Measurements from ENCODE around the gene PDSS2.
"Not testable (repeated sequence)": the region's sequence is repeated elsewhere in the genome, so short reads cannot be mapped to it uniquely, and the experiment has no call there.

Gene PDSS2

DNA sequence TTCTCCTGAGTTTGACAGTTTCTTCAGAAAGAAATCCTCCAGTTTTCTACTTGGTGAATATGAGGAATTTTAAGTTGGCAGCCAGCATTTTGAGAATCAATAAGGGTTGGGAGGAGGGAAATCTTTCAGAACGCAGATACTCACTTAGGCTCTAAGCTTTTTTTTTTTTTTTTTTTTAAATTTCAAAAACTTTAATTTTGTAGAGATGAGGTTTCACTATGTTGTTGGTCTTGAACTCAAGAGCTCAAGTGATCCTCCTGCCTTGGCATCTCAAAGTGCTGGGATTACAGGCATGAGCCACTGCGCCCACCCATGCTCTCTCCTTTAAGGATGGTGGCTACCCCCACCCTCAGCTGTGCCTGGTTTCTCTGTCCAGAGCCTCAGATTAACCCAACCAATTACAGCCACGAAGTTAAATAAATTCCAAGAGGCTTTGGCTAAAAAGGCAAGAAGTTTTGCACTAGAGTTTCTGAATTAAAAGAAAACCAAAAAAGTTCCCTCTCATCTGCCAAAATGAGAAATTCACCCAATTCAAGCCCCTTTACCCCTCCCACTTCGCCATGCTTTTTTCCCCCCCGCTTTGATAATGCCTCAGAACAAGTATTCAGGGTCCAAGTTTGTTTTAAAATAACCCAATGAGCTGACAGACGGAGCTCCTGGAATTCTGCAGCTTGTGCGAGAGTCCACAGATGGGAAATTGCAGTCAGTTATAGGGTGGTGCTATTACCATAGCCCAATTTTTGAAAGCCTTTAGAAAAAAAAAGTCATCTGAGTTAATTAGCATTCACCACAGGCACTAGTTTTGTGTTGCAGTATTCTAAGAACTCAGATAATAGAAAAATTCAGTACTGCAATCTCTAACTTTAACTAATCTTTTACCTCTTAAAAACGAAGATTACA lies 249.7 kb downstream of the PDSS2 start:
- DNase-seq, result no peak

DNA sequence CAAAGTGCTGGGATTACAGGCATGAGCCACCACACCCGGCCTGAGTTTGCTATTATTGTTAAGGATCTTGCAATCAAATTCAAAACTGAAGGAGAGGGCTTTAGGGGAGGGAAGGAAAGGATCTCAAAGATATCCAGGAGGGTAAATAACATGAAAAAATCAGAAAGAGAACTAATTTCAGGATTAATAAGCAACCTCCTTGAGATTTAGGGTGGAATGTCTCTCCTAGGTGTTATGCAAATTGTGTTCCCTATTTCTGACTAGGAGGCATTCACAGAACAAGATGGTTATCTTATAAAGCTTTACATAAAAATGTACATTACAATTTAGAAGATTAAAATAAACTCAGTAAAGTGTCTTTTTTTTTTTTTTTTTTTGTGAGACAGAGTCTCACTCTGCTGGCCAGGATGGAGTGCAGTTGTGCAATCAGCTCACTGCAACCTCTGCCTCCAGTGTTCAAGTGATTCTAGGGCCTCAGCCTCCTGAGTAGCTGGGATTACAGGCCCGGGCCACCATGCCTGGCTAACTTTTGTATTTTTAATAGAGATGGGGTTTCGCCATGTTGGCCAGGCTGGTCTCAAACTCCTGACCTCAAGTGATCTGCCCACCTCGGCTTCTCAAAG lies 252.0 kb downstream of the PDSS2 start:
- DNase-seq, result no peak

DNA sequence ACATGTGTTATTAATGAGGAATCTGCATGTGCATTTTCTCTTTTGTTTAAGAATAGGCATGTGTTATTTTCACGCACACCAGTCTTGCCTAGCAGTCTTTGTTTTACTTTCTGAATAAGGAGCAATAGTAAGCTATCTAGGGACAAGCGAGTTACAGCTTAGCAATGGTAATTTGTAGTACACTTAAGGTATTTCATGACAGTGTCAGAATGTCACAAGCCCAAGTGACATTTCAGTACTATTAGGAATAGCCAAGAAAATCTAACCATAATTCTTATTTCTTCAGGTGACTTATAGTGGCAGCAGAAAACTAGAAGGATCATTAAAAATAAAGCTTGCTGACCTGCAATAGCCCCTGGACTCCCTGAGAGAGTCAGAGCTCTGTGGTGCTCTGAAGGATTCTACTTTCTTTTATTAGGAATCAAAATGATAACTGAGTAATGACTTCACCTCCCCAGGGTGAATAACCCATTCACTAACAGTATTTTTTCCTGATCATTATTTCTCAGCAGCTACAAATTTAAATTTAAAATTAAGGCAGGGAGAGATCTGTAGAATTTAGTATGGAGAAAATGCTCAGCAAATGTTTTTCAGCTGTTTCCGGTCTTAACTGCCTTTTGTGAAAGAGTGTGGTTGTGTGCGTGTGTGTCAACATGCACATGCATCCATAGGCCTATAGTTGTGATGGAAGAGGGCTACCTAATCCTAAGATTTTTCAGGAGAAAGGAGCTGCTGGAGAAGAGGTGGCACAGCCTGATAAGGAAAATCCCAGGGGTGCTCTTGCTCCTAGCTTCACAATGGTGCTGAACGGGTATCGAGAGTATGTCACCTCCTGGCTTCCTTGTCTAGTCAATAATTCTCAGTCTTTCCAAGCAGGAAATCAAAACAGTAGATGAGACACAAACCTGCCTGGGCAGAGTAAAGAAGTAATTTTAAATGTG lies 254.0 kb downstream of the PDSS2 start:
- no peak for DNase-seq

DNA sequence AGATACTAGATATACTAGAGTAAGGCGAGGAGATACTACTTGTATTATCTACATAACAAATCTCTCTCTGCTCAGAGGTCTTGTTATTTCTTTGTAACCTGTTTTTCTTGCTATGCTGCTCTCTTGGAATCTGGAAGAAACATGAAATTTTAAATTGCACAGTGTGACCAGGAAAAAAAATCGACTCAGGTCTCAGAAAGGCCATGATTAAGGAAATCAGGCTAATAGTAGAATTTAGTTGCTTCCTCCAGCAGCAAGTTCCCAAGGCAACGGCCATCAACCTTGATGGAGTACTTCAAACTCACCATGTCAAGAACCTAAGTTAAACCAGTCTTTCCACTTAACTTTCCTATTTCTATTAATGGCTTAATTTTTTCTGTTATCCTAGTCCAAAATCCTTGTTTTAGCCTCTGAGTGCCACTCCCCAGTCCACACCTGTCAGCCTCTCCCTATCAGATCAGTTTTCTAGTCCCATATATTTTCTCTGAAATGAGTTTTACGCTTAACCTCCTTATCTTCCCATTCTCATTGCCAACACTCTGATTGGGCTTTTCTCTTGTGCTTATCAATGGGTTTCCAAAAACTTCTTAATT lies 256.4 kb downstream of the PDSS2 start:
- DNase-seq, result no peak

DNA sequence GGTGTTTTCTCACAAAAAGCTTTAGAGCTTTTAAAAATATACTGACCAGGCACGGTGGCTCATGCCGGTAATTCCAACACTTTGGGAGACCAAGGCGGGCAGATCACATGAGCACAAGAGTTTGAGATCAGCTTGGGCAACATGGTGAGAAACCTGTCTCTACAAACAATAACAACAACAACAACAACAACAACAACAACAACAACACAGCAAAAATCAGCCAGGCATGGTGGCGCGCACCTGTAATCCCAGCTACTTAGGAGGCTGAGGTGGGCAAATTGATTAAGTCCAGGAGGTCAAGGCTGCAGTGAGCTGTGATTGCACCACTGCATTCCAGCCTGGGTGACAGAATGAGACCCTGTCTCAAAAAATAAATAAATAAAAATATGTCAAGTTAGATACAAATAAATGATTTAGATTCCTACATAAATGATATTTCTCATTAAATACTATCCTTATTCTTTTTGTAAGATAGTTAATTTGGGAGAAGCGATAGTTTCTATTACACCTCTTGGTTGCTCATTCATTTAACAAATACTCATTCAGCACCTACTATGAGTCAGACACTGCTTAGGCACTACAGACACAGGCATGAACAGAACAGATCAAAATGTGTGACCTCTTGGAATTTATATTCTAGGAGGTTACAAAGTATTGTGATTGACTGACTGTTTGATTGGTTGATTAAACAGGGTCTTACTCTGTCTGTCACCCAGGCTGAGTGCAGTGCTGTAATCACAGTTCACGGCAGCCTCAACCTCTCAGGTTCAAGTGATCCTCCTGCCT lies 260.5 kb downstream of the PDSS2 start:
- DNase-seq, result no peak

DNA sequence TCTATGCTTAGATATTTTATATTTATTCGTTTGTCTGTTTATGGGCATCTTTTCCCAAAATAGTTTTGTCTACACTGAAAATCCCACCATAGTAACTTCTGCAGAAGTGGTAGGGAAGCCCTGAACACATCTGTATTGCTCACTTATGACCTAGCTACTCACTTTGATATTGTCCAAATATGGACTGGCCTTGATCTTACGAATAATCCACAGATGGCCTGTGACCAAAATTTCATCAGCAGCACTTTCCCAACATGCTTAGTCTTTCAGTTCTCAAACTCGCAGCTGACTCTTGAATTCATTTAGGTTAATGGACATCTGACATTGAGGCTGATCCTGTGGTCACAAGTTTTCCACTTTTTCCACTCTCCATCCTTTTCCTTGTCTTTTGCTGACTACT lies 263.2 kb downstream of the PDSS2 start:
- no peak for DNase-seq

DNA sequence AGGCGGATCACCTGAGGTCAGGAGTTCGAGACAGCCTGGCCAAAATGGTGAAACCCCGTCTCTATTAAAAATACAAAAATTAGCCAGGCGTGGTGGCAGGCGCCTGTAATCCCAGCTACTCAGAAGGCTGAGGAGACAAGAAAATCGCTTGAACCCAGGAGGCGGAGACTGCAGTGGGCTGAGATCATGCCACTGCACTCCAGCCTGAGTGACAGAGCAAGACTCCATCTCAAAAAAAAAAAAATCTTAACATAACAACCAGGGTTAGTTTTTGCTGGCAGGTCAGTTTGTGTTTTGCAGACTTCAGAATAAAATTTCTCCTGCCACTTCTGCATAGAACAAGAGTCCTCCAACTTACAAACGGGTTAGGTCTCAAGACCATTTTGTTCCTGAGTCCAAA lies 264.6 kb downstream of the PDSS2 start:
- DNase-seq, result not testable (repeated sequence)

DNA sequence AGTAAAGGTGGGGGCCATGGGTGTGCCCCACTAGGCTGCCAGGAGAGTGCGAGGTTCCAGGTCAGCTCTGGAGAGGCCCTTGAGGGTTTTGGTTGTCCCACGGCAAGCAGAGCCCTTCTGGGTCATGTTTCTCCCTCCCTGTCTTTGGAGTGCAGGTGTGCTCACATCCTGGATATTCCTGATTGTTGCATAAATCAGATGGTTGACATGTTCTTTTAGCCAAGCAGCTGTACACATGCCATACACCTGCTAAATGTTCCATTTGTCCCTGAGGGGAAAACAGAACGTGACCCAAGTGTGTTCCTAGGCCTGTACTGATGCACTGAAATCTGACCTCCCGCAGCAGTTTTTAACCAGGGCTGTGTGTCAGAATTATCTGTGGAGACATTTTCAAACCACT lies 266.5 kb downstream of the PDSS2 start:
- peak; percentile 18 for DNase-seq

DNA sequence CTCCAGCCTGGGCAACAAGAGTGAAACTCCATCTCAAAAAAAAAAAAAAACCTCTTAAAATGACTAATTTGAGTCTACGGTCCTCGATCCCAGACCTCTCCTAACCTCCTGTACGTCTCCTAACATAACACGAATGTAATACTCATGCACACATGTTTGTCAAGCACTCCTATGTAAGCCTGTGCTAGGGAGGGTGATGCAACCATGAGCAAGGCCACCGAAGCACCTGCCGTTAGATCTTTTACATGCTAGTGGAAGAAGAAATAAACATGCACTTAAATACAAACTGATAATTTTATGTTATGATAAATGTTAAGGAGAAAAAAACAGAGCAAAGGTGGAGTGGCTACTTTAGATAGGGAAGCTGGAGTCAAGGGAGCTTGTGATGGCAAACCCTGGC lies 271.7 kb downstream of the PDSS2 start:
- DNase-seq, result no peak

DNA sequence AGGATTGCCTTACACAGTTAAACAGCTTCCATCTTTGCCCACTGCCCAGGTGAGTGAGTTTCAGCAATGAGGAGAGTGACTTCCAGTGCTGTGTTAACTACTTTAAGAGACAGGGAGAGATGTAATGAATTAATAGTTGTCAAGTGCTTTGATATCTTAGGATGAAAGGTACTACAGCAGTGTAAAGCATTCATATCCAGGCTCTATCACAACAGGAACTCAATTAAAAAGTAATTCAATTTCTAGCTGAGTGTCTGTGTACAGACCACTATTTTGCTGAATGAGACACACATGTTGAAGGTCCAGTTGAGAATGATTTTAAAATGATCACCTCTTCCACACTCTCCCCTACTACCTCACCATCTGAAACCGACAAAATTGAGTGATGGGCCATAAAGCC lies 273.3 kb downstream of the PDSS2 start:
- DNase-seq, result no peak

DNA sequence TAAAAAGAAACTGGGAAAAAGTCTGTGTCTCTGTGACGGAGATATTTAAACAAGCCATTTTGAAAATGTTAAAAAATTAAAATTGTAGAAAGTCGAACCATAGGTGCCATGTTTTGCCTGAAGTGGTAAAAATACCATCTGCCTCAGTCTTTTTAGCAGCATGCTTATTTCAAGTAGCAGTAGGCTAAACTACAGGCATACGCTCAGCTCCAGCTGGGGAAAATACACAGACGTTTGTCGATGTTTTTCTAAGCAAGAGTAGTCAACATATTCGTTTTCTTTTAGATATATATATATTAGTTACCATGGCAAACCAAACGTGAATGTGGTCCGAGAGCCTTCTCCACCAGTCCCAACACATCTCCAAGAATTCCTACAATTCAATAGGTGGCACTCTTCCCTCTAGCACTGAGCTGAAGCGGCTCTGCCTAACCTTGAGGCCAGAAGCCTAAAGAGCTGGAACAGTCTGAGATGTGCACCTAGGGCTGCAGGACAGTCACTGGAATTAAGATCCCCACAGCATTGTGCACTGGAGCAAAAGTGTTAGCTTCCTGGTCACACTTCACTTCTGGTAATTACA lies 273.9 kb downstream of the PDSS2 start:
- DNase-seq, result peak; percentile 2

DNA sequence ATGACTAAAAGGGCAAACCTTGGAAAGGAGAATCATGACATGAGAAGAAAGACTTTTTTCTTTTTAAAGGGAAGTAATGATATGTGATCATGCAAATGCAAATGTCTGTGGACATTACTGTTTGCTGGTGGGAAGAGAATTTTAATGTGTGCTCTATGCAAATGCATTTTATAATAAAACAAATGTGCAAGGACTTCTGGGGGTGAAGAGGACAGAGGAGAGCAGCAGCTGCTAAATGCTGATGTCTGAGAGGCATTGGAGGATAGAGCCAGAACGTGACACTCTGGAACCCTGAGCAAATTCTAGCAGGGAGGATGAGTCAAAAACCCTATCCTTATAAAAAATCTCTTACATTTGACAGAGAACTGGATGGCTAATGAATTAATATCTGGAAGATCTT lies 274.9 kb downstream of the PDSS2 start:
- no peak for DNase-seq

DNA sequence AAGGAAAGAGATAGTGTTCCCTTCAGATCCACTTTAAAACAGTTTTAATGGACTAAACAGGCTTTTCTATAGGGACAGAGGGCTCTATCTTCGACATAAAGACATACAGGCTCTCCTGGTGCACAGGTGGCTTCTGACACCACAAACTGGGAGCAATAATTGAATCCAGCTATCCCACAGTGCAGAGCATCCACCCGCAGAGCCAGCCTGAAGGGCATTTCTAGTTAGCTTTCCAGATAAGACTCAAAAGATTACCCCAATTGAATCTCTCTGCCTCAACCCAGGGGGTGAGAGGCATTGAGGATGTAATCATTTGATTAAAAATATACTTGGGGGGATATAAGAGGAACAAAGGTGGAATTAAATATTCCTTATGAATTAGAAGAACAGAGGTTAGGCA lies 279.3 kb downstream of the PDSS2 start:
- no peak for DNase-seq

DNA sequence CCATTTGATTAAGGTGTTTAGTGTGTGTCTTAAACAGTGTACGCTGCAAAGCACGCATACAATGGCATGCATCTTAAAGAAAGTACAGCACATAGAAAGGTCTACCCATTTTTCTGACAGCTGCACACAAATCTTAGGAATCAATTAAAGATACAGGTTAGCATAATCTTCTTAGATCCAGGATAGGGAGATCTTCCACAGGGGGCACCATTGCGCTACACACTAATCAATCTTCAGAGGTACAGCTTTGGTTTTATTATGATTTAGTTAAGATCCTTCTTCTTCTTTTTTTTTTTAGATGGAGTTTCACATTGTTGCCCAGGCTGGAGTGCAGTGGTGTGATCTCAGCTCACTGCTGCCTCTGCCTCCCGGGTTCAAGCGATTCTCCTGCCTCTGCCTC lies 280.4 kb downstream of the PDSS2 start:
- DNase-seq, result peak; percentile 10

DNA sequence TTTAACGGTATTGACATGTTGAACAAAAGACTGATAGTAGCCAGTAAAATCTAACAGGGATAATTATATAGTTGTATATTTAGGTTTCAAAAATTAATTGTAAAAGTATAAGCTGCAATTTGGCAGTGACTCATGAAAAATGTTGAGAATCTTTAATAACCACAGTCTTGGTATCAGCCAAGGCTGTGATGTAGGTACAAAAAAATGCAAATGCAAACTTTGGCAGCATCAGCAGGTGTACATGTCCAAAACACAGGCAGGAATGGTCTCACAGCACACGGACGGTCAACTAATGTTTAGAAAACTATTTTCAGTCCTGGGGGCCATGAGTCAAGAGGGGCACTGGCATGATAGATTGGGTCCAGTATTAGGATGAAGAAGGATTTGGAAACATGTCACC lies 285.6 kb downstream of the PDSS2 start:
- no peak for DNase-seq

DNA sequence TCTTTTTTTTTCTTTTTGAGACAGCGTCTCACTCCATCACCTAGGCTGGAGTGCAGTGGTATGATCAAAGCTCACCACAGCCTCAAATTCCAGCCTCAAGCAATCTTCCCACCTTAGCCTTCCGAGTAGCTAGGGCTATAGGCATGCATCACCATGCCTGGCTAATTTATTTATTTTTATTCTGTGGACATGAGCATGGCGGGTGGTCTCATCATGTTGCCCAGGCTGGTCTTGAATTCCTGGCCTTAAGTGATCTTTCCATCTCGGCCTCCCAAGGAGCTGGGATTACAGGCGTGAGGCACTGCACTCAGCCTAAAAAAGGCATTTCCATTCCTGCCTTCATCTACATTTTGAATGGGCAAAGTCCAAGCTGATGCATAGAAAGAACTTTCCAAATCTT lies 287.9 kb downstream of the PDSS2 start:
- DNase-seq, result no peak

DNA sequence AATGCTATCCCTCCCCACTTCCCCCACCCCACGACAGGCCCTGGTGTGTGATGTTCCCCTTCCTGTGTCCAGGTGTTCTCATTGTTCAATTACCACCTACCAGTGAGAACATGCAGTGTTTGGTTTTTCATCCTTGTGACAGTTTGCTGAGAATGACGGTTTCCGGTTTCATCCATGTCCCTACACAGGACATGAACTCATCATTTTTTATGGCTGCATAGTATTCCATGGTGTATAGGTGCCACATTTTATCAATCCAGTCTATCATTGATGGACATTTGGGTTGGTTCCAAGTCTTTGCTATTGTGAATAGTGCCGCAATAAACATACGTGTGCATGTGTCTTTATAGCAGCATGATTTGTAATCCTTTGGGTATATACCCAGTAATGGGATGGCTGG lies 295.1 kb downstream of the PDSS2 start:
- not testable (repeated sequence) for DNase-seq

DNA sequence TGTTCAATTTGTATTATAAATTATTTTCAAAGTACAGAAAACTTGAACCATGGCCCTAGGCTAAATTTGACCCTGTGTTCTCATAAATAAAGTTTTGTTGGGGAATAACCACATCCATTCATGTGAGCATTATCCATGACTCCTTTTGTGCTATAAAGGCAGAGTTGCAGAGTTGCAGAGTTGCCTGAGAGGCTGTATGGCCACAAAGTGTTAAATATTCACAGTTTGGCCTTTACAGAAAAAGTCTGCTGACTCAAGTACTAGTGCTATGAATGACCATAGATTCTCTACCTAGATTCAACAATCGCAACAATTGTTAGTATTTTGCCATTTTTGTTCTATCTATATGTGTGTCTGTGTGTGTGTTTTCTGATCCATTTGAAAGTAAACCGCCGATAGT lies 297.8 kb downstream of the PDSS2 start:
- no peak for DNase-seq

DNA sequence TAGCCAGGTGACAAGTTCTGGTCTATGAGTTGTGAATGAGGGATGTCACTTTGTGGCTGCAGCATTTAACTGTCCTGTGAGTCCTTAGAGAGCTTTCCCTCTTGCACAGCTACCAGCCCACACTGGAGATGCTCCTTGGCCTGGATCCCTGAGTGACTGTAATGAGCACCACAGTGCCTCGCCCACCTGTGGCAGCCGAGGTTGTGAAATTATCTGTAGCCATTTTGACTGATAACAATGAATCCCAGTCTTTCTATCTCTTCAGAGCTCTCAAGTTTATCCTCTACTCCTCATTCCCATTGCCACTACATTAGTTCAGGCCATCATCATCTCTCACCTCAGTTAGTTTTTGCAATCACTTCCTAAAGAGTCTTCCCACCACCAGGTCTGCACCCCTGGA lies 302.7 kb downstream of the PDSS2 start:
- no peak for DNase-seq

DNA sequence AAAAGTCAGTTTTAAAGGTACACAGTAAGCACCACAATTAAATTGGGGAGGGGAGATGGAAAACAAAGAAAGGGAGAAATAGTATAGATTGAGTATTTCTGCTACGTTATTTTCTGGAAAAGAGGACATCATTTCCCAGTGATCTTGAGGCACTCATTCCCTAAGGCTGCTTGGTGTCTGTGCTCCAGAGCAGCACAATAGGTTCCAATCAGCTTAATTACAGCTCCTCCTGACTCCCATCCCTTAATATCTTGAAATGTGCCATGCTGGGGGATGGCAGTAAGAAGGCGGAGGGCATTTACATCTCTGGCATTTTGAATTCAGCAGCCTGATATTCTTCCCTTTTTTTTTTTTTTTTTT lies 304.6 kb downstream of the PDSS2 start:
- DNase-seq, result no peak

DNA sequence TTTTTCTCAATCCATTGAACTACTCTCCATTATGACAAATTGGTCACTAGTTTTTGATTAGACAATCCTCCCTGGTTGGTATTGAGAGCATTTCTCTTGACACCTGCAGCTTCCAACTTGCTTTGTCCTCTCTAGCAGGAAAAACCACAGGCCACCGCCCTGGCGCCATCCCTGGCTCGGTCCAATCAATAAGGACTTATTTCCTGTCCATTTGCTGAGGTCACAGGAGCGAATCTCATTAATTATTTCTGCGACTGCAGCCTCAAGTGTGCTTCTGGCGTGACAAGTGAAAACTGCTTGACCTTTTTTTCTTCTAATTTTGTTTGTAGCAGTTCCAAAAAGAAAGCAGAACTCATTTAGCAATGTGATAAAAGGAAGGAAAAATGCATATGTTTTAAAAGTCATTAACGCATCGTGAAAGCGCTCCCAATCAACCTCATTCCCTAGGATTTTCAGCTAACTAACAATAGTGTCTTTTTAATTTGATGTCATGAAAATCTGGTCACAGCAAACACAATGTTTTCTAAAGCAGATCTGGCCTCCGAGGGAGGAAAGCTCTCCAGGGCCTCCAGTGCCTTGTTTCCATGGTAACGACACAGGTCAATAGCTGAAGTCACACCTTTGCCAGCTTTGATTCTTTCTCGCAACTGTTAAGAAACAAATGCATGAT lies 305.1 kb downstream of the PDSS2 start:
- DNase-seq, result peak; percentile 39

Data from NCI-H1436 (cell line).